Measurements from ENCODE around the gene RASSF7. TPM values are rescaled to one million over a fixed set of nuclear protein-coding genes. Genes with fewer than 3 reads are reported as not detected.

The RASSF7 gene
- total and polyA plus RNA-seq, 2 donors from 2014 or later: 106 to 108 TPM

- DNase-seq (peak in 1 of 5 donors; percentile 67), FAIRE-seq (no peak)
- Histone ChIP-seq H3K27me3 (ENCODE audit: control insufficient read depth, insufficient read depth, low read length) (no peaks in the 10 kb centered on the region), H3K9ac (ENCODE audit: low read length in 3 of 3) (no peak overlapping the region), H3K27ac (ENCODE audit: low read depth in 2 of 2, low read length in 2 of 2) (no peak overlapping the region), H3K4me1 (ENCODE audit: control insufficient read depth in 2 of 3, insufficient read depth in 2 of 3, low read depth in 1 of 3, low read length in 3 of 3) (peaks cover 0 to 22% (median 8%) of the 10 kb centered on the region in 3 donors), H3K9me3 (ENCODE audit: control insufficient read depth in 2 of 3, insufficient read depth in 1 of 3, low read length in 3 of 3) (no peaks in the 10 kb centered on the region), H3K36me3 (ENCODE audit: control insufficient read depth in 2 of 3, insufficient read depth in 3 of 3, low read length in 3 of 3) (no peaks in the 10 kb centered on the region), H3K4me3 (ENCODE audit: low read length in 3 of 3) (no peak overlapping the region)
- intact Hi-C loops (cut with DNase I): loop anchor here (10.0 kb wide), 1 partner anchor 168 kb away; no protein-coding TSS in a partner anchor
- TF ChIP-seq CTCF (IDR thresholded peaks at IDR 0.05; ENCODE audit: borderline replicate concordance, extremely low read depth, insufficient read depth): no peak
These were observed 4.0 kb upstream of the RASSF7 start for GRCh38 chr11:556662-557256.

GRCh38 chr11:557328-558132, 3.2 kb upstream of the RASSF7 start:
- Histone ChIP-seq H3K4me1 (ENCODE audit: control insufficient read depth in 2 of 3, insufficient read depth in 2 of 3, low read depth in 1 of 3, low read length in 3 of 3) (peaks cover 0 to 30% (median 8%) of the 10 kb centered on the region in 3 donors), H3K27me3 (ENCODE audit: control insufficient read depth, insufficient read depth, low read length) (no peaks in the 10 kb centered on the region), H3K36me3 (ENCODE audit: control insufficient read depth in 2 of 3, insufficient read depth in 3 of 3, low read length in 3 of 3) (no peaks in the 10 kb centered on the region), H3K9ac (ENCODE audit: low read length in 3 of 3) (no peak overlapping the region), H3K9me3 (ENCODE audit: control insufficient read depth in 2 of 3, insufficient read depth in 1 of 3, low read length in 3 of 3) (no peaks in the 10 kb centered on the region), H3K4me3 (ENCODE audit: low read length in 3 of 3) (no peak overlapping the region), H3K27ac (ENCODE audit: low read depth in 2 of 2, low read length in 2 of 2) (no peak overlapping the region)
- peak in 1 of 5 donors; percentile 71 for DNase-seq
- TF ChIP-seq CTCF (IDR thresholded peaks at IDR 0.05; ENCODE audit: borderline replicate concordance, extremely low read depth, insufficient read depth): no peak
- FAIRE-seq: no peak
- intact Hi-C loops (cut with DNase I): loop anchor here (10.0 kb wide), 1 partner anchor 167 kb away; no protein-coding TSS in a partner anchor

GRCh38 chr11:558503-558902, 2.3 kb upstream of the RASSF7 start:
- H3K27me3 ChIP-seq (ENCODE audit: control insufficient read depth, insufficient read depth, low read length): no peaks in the 10 kb centered on the region
- no peak for TF ChIP-seq CTCF (IDR thresholded peaks at IDR 0.05; ENCODE audit: borderline replicate concordance, extremely low read depth, insufficient read depth)
- H3K9me3 ChIP-seq (ENCODE audit: control insufficient read depth in 2 of 3, insufficient read depth in 1 of 3, low read length in 3 of 3): no peaks in the 10 kb centered on the region
- FAIRE-seq (no peak), DNase-seq (peak in 1 of 5 donors; percentile 78)
- H3K4me1 ChIP-seq (ENCODE audit: control insufficient read depth in 2 of 3, insufficient read depth in 2 of 3, low read depth in 1 of 3, low read length in 3 of 3): peaks cover 0 to 37% (median 8%) of the 10 kb centered on the region in 3 donors
- no peak overlapping the region for H3K4me3 ChIP-seq (ENCODE audit: low read length in 3 of 3)
- H3K36me3 ChIP-seq (ENCODE audit: control insufficient read depth in 2 of 3, insufficient read depth in 3 of 3, low read length in 3 of 3): peaks cover 0 to 2% (median 0%) of the 10 kb centered on the region in 3 donors
- no peak overlapping the region for H3K27ac ChIP-seq (ENCODE audit: low read depth in 2 of 2, low read length in 2 of 2)
- H3K9ac ChIP-seq (ENCODE audit: low read length in 3 of 3): no peak overlapping the region
- intact Hi-C loops (cut with DNase I): loop anchor here (10.0 kb wide), 1 partner anchor 166 kb away; no protein-coding TSS in a partner anchor
